NCI-H1694 (cell line): Measurements from ENCODE around the gene KRTAP20-2.

Source experiments
- DNase-seq: peaks from one replicate; lab custom pipeline; 2025; lab: John Stamatoyannopoulos, UW

The KRTAP20-2 gene

DNA sequence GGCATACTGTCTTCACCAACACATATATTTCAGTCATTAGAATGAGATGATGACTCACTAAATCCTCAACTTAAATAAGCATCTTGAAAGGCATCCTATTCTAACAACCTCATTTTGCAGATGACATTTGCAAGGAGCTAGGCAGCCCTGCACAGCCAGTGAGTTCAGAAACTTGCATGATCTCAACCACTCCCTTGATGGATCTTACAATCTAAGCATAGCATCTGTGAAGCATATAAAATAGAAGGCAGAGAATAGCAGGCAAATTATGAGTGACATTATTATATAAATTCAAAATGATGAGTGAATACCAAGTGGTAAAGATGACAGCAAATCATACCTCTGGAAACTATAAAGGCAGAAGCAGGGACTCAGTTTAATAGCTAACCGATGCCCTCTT lies 39.3 kb downstream of the KRTAP20-2 start:
- no peak for DNase-seq

- no peak for DNase-seq
These were observed 41.7 kb downstream of the KRTAP20-2 start for GRCh38 chr21:30676737-30677136.

DNA sequence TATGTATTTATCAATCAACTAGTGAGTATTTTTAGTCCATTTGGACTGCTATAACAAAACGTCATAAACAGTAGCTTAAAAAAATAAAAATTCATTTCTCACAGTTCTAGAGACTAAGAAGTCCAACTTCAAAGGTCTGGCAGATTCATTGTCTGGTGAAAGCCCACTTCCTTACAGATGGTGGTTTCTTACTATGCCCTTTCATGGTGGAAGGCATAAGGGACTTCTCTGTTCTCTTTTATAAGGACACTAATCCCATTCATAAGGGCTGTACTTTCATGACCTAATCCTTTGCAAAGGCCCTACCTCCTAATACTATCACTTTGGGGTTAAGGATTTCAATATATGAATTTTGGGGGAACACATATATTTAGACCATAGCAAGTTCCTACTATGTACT lies 45.6 kb downstream of the KRTAP20-2 start:
- no peak for DNase-seq

DNA sequence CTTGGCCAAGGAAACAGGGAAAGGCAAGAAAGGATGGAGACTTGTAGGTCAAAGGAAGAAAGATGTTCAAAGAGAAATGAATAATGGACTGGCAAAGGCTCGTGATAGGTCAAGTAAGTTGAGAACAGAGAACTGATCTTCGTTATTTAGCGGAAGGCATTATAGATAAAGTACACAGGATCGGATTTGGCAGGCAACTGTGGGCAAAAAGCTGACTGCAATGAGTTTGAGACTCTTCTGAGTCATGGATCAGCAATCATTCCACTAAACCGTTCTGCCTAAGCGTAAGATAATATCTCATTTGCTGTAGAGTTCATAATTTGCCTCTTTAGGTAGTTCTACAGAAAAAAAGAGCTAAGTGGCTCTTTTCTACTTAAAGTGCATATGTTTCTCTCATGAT lies 49.5 kb downstream of the KRTAP20-2 start:
- no peak for DNase-seq
